Fibroblast of the conjunctiva (primary cell): Measurements from ENCODE around the gene GOLGA3.

ENCODE experiments used
- DNase-seq: peaks from one replicate; pipeline ENCODE4 v3.0.0-alpha.2; 2010; ENCODE audit warnings: low read depth

Gene GOLGA3

DNA sequence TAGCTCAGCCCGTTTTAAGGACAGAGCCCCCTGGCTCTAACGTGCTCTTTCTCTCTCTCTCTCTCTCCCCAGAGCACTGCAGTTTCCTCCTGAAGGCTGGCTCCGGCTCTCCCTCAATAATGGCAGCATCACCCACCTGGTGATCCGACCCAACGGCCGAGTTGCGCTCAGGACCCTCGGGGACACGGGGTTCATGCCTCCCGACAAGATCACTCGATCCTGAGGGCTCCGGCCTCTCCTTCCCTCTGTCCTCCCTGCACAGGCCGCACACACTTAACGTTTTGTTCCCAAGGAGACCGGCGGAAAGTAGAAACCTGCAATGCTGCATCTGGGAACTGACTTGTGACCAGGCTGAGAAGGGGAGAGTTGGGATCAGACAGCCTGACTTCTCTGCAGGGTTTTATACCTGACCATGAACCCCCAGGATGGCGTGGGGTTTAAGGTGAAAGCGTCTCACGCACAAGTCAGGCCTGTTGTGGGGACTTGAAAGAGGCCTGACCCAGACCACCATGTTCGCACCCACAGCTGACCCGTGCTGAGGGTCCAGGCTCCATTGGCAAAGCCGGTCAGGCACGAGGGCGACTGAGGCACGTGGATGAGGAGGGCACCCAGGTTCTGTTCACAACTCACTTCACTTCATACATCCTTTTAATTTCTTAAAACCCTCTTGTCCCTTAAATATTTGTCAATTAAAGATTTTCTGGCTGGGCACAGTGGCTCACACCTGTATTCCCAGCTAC lies 107.9 kb downstream of the GOLGA3 start:
- no peak for DNase-seq

DNA sequence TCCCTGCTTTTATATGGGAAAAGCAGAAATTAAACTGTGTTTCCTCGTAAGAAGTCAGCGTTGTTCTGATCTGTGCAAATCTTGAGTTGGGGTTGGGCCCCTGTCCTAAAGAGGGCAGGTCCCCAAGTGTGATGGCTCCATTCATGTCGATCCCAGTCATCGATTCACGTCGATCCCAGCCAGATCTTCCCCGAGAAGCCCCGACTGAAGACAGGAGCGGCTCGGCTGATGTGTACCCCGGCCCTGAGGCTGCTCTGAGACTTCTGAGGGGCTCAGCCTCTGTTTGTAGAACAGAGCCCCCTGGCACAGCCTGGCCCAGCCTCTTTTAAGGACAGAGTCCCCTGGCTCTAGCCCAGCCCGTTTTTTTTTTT lies 108.7 kb downstream of the GOLGA3 start:
- no peak for DNase-seq

DNA sequence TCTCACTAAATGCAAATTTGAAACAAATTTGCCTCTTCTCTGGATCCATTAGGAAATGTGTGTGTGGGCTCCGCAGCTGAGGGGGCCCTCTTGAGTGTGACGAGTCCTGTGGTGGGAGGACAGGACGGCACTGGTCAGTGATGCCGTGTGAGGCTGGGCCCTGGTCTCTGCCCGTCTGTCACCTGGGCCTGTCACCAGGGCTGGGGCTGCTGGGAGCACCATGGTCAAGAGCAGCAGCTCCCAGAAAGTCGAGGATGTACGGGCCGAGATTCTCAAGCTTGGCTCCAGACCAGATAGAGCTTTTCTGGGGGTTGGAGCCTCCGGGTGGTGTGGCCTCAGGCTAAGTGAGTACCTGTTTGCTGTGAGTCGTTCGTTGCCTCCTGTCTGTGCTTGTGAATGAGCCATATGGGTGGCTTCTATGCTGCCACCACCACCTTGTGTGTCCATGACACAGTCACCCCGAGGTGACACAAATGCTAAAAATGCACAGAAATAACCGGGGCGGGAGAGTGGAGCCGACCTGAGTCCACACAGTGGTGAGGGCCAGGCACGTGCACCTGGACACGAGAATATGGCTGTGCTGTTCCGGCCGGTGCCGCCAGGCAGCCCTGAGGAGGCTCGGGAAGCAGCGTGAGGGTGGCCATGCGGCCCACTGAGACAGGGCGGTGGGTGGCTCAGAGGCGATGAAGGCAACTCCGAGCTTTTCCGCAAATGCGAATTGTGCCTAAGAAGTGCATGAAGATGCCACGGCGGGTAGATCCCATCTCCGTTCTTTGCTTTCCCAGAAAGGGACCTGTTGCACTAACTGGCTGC lies 109.3 kb downstream of the GOLGA3 start:
- no peak for DNase-seq
